ENCODE results near the gene BFSP1.

The BFSP1 gene

GRCh38 chr20:17471606-17472187 is 59.5 kb downstream of the BFSP1 start:
- no peak overlapping the region for H3K27ac Mint-ChIP-seq
- no peaks in the 10 kb centered on the region for H3K4me1 Mint-ChIP-seq
- no peaks in the 10 kb centered on the region for H3K9me3 Mint-ChIP-seq
- no peak overlapping the region for H3K4me3 Mint-ChIP-seq
- ATAC-seq (peak; percentile 25), DNase-seq (ENCODE audit: low spot score in 2 of 2) (no peak)
- H3K36me3 Mint-ChIP-seq = no peaks in the 10 kb centered on the region

GRCh38 chr20:17470973-17471372 is 60.2 kb downstream of the BFSP1 start:
- Mint-ChIP-seq H3K4me3 (no peak overlapping the region), H3K36me3 (no peaks in the 10 kb centered on the region), H3K9me3 (no peaks in the 10 kb centered on the region), H3K4me1 (no peaks in the 10 kb centered on the region), H3K27ac (no peak overlapping the region)
- DNase-seq (ENCODE audit: low spot score in 2 of 2) = no peak
- ATAC-seq = no peak

DNA sequence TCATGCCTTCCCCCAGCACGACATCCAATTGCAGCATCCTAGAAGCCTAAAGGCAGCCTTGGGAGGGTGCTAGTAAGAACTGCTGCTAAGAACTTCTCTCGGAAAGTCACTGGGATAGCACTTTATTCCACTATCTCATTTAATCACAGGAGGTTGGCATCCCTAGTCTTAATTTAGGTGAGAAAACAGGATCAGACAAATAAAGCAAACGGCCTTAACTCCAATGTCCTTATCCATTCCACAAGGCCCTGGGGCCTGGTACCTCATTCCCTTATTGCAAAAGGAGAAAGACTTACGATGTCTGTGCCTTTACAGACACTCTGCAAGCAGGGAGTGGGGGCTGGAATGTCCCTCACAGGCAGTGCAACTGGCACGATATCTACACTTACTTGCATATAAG is 60.7 kb downstream of the BFSP1 start:
- Mint-ChIP-seq H3K27ac (no peak overlapping the region), H3K9me3 (no peaks in the 10 kb centered on the region), H3K4me1 (no peaks in the 10 kb centered on the region), H3K4me3 (no peak overlapping the region), H3K36me3 (no peaks in the 10 kb centered on the region)
- DNase-seq (ENCODE audit: low spot score in 2 of 2) (no peak), ATAC-seq (no peak)

DNA sequence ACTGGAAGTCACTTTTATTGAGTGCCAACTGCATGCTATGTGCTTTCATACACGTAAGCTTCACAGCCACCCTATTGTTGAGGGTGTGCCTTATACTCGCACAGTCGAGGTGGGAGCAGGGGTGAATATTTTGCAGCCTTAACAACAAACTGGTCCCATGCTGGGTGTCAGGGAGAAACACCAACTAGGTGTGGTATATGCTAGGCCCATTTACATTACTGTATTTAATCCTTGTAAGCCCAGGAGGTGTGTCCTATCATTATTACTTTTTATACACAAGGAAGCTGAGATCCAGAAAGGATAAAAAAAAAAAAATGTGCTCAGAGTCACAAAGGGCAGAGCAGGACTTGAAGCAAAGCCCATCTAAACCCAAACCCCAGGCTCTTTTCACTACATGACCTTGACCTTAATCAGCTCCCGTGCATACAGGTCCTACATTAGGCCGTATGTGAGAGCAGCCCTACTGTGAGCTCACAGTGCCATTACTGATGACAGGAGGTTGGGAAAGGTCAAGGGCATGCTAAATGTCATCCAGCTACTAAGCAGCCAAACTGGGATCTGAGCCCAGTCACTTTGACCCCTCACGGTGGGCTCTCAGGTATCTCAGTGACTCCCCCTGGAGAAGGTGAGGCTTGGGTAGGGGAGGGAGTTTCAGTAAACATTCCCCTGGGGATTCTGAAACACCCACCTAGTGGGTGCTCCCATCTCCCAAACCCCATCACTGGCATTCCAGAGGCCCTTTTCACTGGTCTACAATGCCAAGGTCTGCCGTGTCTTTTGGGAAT is 61.7 kb downstream of the BFSP1 start:
- H3K4me3 Mint-ChIP-seq = no peak overlapping the region

GRCh38 chr20:17468073-17468840 is 62.9 kb downstream of the BFSP1 start:
- ATAC-seq (no peak), DNase-seq (ENCODE audit: low spot score in 2 of 2) (no peak)
- H3K9me3 Mint-ChIP-seq = no peaks in the 10 kb centered on the region
- no peaks in the 10 kb centered on the region for H3K4me1 Mint-ChIP-seq
- H3K36me3 Mint-ChIP-seq = no peaks in the 10 kb centered on the region
- no peak overlapping the region for H3K27ac Mint-ChIP-seq
- H3K4me3 Mint-ChIP-seq = no peak overlapping the region

More for the DNA sequence above, 61.7 kb downstream of the BFSP1 start:
- Mint-ChIP-seq H3K9me3 (no peaks in the 10 kb centered on the region), H3K4me1 (no peaks in the 10 kb centered on the region), H3K27ac (no peak overlapping the region), H3K36me3 (no peaks in the 10 kb centered on the region)
- DNase-seq (ENCODE audit: low spot score in 2 of 2) (no peak), ATAC-seq (no peak)

GRCh38 chr20:17467120-17467655 is 64.0 kb downstream of the BFSP1 start:
- no peaks in the 10 kb centered on the region for H3K36me3 Mint-ChIP-seq
- H3K4me1 Mint-ChIP-seq = no peaks in the 10 kb centered on the region
- no peak for DNase-seq (ENCODE audit: low spot score in 2 of 2)
- ATAC-seq = no peak
- H3K27ac Mint-ChIP-seq = no peak overlapping the region
- H3K9me3 Mint-ChIP-seq = no peaks in the 10 kb centered on the region
- H3K4me3 Mint-ChIP-seq = no peak overlapping the region

DNA sequence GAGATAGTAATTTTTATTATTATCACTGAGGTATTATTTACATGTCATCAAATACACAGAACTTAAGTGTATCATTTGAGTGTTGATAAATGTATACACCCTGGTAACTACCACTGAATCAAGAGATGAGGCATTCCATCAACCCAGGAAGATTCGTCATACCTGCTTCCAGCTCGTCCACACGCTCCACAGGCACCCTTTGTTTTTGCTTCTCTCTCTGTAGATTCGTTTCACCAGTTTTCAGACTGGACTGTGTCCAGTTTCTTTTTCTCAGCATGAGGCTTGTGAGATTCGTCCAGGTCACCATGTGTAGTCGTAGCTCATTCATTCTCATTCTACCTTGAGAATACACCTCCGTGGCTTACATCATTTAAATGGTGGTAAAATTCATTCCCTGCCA is 64.5 kb downstream of the BFSP1 start:
- H3K27ac Mint-ChIP-seq = no peak overlapping the region
- H3K4me1 Mint-ChIP-seq = no peaks in the 10 kb centered on the region
- DNase-seq (ENCODE audit: low spot score in 2 of 2) (no peak), ATAC-seq (no peak)
- no peaks in the 10 kb centered on the region for H3K9me3 Mint-ChIP-seq
- H3K36me3 Mint-ChIP-seq = no peaks in the 10 kb centered on the region
- no peak overlapping the region for H3K4me3 Mint-ChIP-seq

DNA sequence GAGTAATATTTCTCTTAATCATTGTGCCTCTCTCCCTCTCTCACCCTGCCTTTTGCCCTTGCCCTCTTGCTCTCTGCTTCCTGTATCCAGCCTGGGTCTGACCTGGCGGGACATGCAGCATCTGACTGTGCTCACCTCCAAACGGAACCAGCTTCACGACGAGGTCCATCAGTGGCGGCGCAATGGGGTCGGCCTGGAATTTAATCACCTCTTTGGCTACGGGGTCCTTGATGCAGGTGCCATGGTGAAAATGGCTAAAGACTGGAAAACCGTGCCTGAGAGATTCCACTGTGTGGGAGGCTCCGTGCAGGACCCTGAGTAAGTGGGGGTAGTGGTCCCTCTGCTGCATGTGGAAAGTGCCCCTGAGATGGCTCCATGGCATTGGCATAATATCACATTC is 65.9 kb downstream of the BFSP1 start:
- DNase-seq (ENCODE audit: low spot score in 2 of 2) (no peak), ATAC-seq (no peak)
- Mint-ChIP-seq H3K4me1 (no peaks in the 10 kb centered on the region), H3K27ac (no peak overlapping the region), H3K9me3 (peaks cover under 1% of the 10 kb centered on the region), H3K4me3 (no peak overlapping the region), H3K36me3 (no peaks in the 10 kb centered on the region)

- H3K9me3 Mint-ChIP-seq = peaks cover 6% of the 10 kb centered on the region
- no peak overlapping the region for H3K27ac Mint-ChIP-seq
- H3K36me3 Mint-ChIP-seq = no peaks in the 10 kb centered on the region
- ATAC-seq = no peak
- no peak for DNase-seq (ENCODE audit: low spot score in 2 of 2)
- H3K4me1 Mint-ChIP-seq = no peaks in the 10 kb centered on the region
- no peak overlapping the region for H3K4me3 Mint-ChIP-seq
These were observed 67.5 kb downstream of the BFSP1 start for GRCh38 chr20:17463711-17464110.

- DNase-seq (ENCODE audit: low spot score in 2 of 2) (no peak), ATAC-seq (no peak)
- no peaks in the 10 kb centered on the region for H3K4me1 Mint-ChIP-seq
- no peak overlapping the region for H3K27ac Mint-ChIP-seq
- H3K36me3 Mint-ChIP-seq = no peaks in the 10 kb centered on the region
- H3K4me3 Mint-ChIP-seq = no peak overlapping the region
- H3K9me3 Mint-ChIP-seq = peaks cover 6% of the 10 kb centered on the region
These were observed 69.2 kb downstream of the BFSP1 start for GRCh38 chr20:17461941-17462340.

GRCh38 chr20:17460119-17460518 is 71.1 kb downstream of the BFSP1 start:
- no peaks in the 10 kb centered on the region for H3K36me3 Mint-ChIP-seq
- no peak overlapping the region for H3K27ac Mint-ChIP-seq
- H3K4me3 Mint-ChIP-seq = no peak overlapping the region
- peaks cover 6% of the 10 kb centered on the region for H3K9me3 Mint-ChIP-seq
- ATAC-seq (no peak), DNase-seq (ENCODE audit: low spot score in 2 of 2) (no peak)
- no peaks in the 10 kb centered on the region for H3K4me1 Mint-ChIP-seq

- no peak overlapping the region for H3K4me3 Mint-ChIP-seq
- ATAC-seq (no peak), DNase-seq (ENCODE audit: low spot score in 2 of 2) (no peak)
- no peaks in the 10 kb centered on the region for H3K4me1 Mint-ChIP-seq
- peaks cover 6% of the 10 kb centered on the region for H3K9me3 Mint-ChIP-seq
- no peak overlapping the region for H3K27ac Mint-ChIP-seq
- no peaks in the 10 kb centered on the region for H3K36me3 Mint-ChIP-seq
These were observed 73.5 kb downstream of the BFSP1 start for GRCh38 chr20:17457588-17458190.

DNA sequence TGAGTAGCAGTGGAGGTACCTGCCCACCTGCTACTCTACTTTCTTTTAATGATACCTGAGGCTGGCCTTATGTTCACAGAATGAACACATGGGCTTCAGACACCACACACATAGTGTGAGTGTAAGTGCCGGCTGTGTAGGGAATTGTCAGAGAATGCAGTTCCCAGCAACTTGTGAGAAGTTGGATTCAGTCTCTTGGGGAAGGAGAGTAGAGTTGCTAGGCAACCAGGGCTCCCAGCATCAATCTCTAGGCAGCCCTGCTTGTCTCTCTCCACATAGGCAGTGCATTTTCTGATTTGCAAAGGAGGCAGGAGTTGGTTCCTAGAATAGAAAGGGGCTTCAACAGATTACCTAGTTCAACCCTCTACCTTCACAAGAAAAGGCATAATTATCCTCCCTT is 74.1 kb downstream of the BFSP1 start:
- Mint-ChIP-seq H3K4me1 (no peaks in the 10 kb centered on the region), H3K27ac (no peak overlapping the region), H3K9me3 (peaks cover 6% of the 10 kb centered on the region), H3K4me3 (no peak overlapping the region), H3K36me3 (no peaks in the 10 kb centered on the region)
- ATAC-seq = no peak
- DNase-seq (ENCODE audit: low spot score in 2 of 2) = no peak

GRCh38 chr20:17456279-17456678 is 74.9 kb downstream of the BFSP1 start:
- Mint-ChIP-seq H3K9me3 (peaks cover 6% of the 10 kb centered on the region), H3K4me3 (no peak overlapping the region), H3K27ac (no peak overlapping the region), H3K4me1 (no peaks in the 10 kb centered on the region), H3K36me3 (no peaks in the 10 kb centered on the region)
- ATAC-seq = no peak
- DNase-seq (ENCODE audit: low spot score in 2 of 2) = no peak

DNA sequence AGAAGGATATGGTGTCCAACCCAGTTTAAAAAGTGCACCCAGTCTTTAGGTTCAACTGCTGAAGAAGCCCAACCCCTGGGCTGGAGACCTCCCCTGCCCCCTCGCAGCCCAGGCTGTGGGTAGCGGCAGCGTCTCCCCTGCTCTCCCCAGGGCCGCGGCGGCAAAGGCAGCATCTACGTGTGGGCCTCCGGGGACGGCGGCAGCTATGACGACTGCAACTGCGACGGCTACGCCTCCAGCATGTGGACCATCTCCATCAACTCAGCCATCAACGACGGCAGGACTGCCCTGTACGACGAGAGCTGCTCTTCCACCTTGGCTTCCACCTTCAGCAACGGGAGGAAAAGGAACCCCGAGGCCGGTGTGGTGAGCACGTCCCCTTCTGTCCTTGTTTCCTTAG is 77.6 kb downstream of the BFSP1 start:
- Mint-ChIP-seq H3K9me3 (no peaks in the 10 kb centered on the region), H3K27ac (no peak overlapping the region), H3K36me3 (no peaks in the 10 kb centered on the region), H3K4me3 (no peak overlapping the region), H3K4me1 (no peaks in the 10 kb centered on the region)
- no peak for ATAC-seq
- DNase-seq (ENCODE audit: low spot score in 2 of 2) = no peak
